HEK293T (cell line): Measurements from ENCODE around the gene TACO1.

Source experiments
- CTCF ChIA-PET: fragments of 350-600 bp; formaldehyde crosslinking; extraction: SDS; loops from one replicate; lab custom pipeline; 2021; ENCODE audit warnings: antibody characterized with exemption, inconsistent platforms; lab: Yijun Ruan, JAX
- POLR2A ChIA-PET: fragments of 350-600 bp; formaldehyde crosslinking; extraction: SDS; loops from one replicate; lab custom pipeline; 2020; ENCODE audit warnings: antibody characterized with exemption, inconsistent platforms; lab: Yijun Ruan, JAX
- DNase-seq: peaks from one replicate; pipeline ENCODE4 v3.0.0; 2012; ENCODE audit warnings: mixed read lengths; ENCODE audit errors: extremely low spot score
- ARNT ChIP-seq: fragments of 450-650 bp; IDR thresholded peaks from 2 replicates; pipeline ENCODE4 v1.6.1; 2017; ENCODE audit warnings: mild to moderate bottlenecking
- BHLHE40 ChIP-seq: fragments of 450-650 bp; IDR thresholded peaks from 2 replicates; pipeline ENCODE4 v1.6.1; 2016; ENCODE audit warnings: mild to moderate bottlenecking, moderate library complexity, borderline replicate concordance
- CTBP1 ChIP-seq: fragments of 450-650 bp; IDR thresholded peaks from 2 replicates; pipeline ENCODE4 v1.6.1; 2016; ENCODE audit warnings: borderline replicate concordance
- ELF4 ChIP-seq: fragments of 450-650 bp; IDR thresholded peaks from 2 replicates; pipeline ENCODE4 v1.6.1; 2017; ENCODE audit warnings: antibody characterized with exemption
- FOXA1 ChIP-seq: fragments of 450-650 bp; IDR thresholded peaks from 2 replicates; pipeline ENCODE4 v1.6.1; 2016; ENCODE audit warnings: mild to moderate bottlenecking
- FOXK2 ChIP-seq: fragments of 450-650 bp; IDR thresholded peaks from 2 replicates; pipeline ENCODE4 v1.6.1; 2016; ENCODE audit warnings: mild to moderate bottlenecking
- FOXM1 ChIP-seq: fragments of 450-650 bp; IDR thresholded peaks from 2 replicates; pipeline ENCODE4 v1.6.1; 2017; ENCODE audit warnings: mild to moderate bottlenecking, borderline replicate concordance
- HDGF ChIP-seq: fragments of 450-650 bp; IDR thresholded peaks from 2 replicates; pipeline ENCODE4 v1.6.1; 2017; ENCODE audit warnings: antibody characterized with exemption, borderline replicate concordance
- L3MBTL2 ChIP-seq: fragments of 450-650 bp; conservative IDR thresholded peaks from 2 replicates; pipeline ENCODE4 v1.6.1; 2016; ENCODE audit warnings: mild to moderate bottlenecking
- LEF1 ChIP-seq: fragments of 450-650 bp; IDR thresholded peaks from 2 replicates; pipeline ENCODE4 v1.6.1; 2017; ENCODE audit warnings: mild to moderate bottlenecking, borderline replicate concordance
- NFRKB ChIP-seq: fragments of 450-650 bp; IDR thresholded peaks from 2 replicates; pipeline ENCODE4 v1.6.1; 2016; ENCODE audit warnings: mild to moderate bottlenecking, moderate library complexity
- PKNOX1 ChIP-seq: fragments of 450-650 bp; IDR thresholded peaks from 2 replicates; pipeline ENCODE4 v1.6.1; 2016
- SP1 ChIP-seq: fragments of 450-650 bp; IDR thresholded peaks from 2 replicates; pipeline ENCODE4 v1.6.1; 2017
- SUZ12 ChIP-seq: fragments of 450-650 bp; IDR thresholded peaks from 2 replicates; pipeline ENCODE4 v1.6.1; 2016; ENCODE audit warnings: mild to moderate bottlenecking
- TARDBP ChIP-seq: fragments of 450-650 bp; IDR thresholded peaks from 2 replicates; pipeline ENCODE4 v1.6.1; 2016
- ZNF384 ChIP-seq: fragments of 450-650 bp; IDR thresholded peaks from 2 replicates; pipeline ENCODE4 v1.6.1; 2016

TACO1 gene

GRCh38 chr17:63592797-63593196, 7.9 kb upstream of the TACO1 start:
- no peak for TF ChIP-seq SP1
- ChIA-PET POLR2A (no interaction called here), CTCF (no interaction called here)
- DNase-seq = no peak

GRCh38 chr17:63595132-63595531, 5.6 kb upstream of the TACO1 start:
- TF ChIP-seq ARNT (no peak), FOXM1 (no peak), FOXA1 (no peak), BHLHE40 (no peak), SP1 (no peak), FOXK2 (no peak), HDGF (no peak)
- ChIA-PET POLR2A (no interaction called here), CTCF (no interaction called here)
- DNase-seq = no peak

- TF ChIP-seq ARNT = no peak
- TF ChIP-seq ZNF384 = no peak
- ChIA-PET CTCF (no interaction called here), POLR2A (interaction anchor here (1.1 kb wide), 1 partner anchor 25 kb away, joined by 3 read pairs; the partner anchor contains the start of gene MAP3K3)
- DNase-seq = no peak
Measured at GRCh38 chr17:63596856-63597586, 3.7 kb upstream of the TACO1 start.

GRCh38 chr17:63598281-63598680, 2.4 kb upstream of the TACO1 start:
- CTCF ChIA-PET = no interaction called here
- DNase-seq = no peak
- TF ChIP-seq ELF4 = no peak
- TF ChIP-seq TARDBP = no peak
- no peak for TF ChIP-seq L3MBTL2
- no peak for TF ChIP-seq FOXK2
- TF ChIP-seq NFRKB = no peak
- POLR2A ChIA-PET = no interaction called here

GRCh38 chr17:63601439-63602371, 1.0 kb downstream of the TACO1 start:
- ChIA-PET POLR2A (interaction anchor here (0.9 to 2.3 kb wide), 11 partner anchors 10 to 176 kb away, joined by 3 to 15 read pairs (median 4); partner anchors contain the start of genes CCDC47, DDX42, KCNH6 and MAP3K3), CTCF (interaction anchor here (0.8 to 2.9 kb wide), 3 partner anchors 11 to 176 kb away, joined by 3 to 22 read pairs (median 4); partner anchors contain the start of gene MAP3K3)
- TF ChIP-seq PKNOX1 (no peak), LEF1 (no peak), TARDBP (no peak), SP1 (no peak), CTBP1 (no peak)
- no peak for DNase-seq

- TF ChIP-seq SP1 (no peak), FOXM1 (no peak), FOXK2 (no peak), CTBP1 (no peak)
- POLR2A ChIA-PET = no interaction called here
- no peak for DNase-seq
- CTCF ChIA-PET = interaction anchor here (0.7 kb wide), 1 partner anchor 85 kb away, joined by 3 read pairs; no protein-coding TSS in a partner anchor
Measured at GRCh38 chr17:63609816-63610573, 9.3 kb downstream of the TACO1 start.

- TF ChIP-seq TARDBP (no peak), PKNOX1 (no peak), SP1 (no peak), LEF1 (no peak), ZNF384 (no peak), SUZ12 (no peak), HDGF (no peak), ARNT (no peak), CTBP1 (no peak), L3MBTL2 (no peak), ELF4 (no peak), FOXK2 (no peak)
- ChIA-PET POLR2A (interaction anchor here (1.6 to 2.9 kb wide), 2 partner anchors 11 to 81 kb away, joined by 3 to 19 read pairs; partner anchors contain the start of gene MAP3K3), CTCF (interaction anchor here (0.7 to 2.0 kb wide), 4 partner anchors 13 to 183 kb away, joined by 3 to 12 read pairs (median 5); no protein-coding TSS in a partner anchor)
- DNase-seq = no peak
Measured at GRCh38 chr17:63610854-63611253, 10.2 kb downstream of the TACO1 start.
